Mesendoderm (in vitro differentiated cells): ENCODE measurements around the gene CNPY4. TPM values are rescaled to one million over a fixed set of nuclear protein-coding genes. Genes with fewer than 3 reads are reported as not detected.

Source experiments
- DNase-seq: peaks from one replicate; pipeline ENCODE4 v3.0.0; 2013
- H2AK5ac ChIP-seq: 2 replicates; pipeline ENCODE4 v1.6.1; 2013; ENCODE audit warnings: low read length, inconsistent platforms
- H2BK120ac ChIP-seq: 2 replicates; pipeline ENCODE4 v1.6.1; 2013; ENCODE audit warnings: low read depth, mild to moderate bottlenecking, low read length, moderate library complexity, mixed read lengths
- H2BK15ac ChIP-seq: replicated peaks from 2 replicates; pipeline ENCODE4 v1.6.1; 2013; ENCODE audit warnings: low read depth, mild to moderate bottlenecking, moderate library complexity
- H2BK5ac ChIP-seq: 2 replicates; pipeline ENCODE4 v1.6.1; 2013; ENCODE audit warnings: low read length, inconsistent platforms
- H3K18ac ChIP-seq: 2 replicates; pipeline ENCODE4 v1.6.1; 2013; ENCODE audit warnings: mild to moderate bottlenecking, low read length, mixed read lengths
- H3K23ac ChIP-seq: one replicate; pipeline ENCODE4 v1.6.1; 2013; ENCODE audit warnings: low read length
- H3K27ac ChIP-seq: 2 replicates; pipeline ENCODE4 v1.5.1; 2013; ENCODE audit warnings: low read depth, mild to moderate bottlenecking, inconsistent platforms, low read length, moderate library complexity
- H3K27me3 ChIP-seq: 2 replicates; pipeline ENCODE4 v1.6.1; 2013; ENCODE audit warnings: low read length, control low read depth, mild to moderate bottlenecking, inconsistent platforms; ENCODE audit not compliant: insufficient read depth, poor library complexity
- H3K36me3 ChIP-seq: 2 replicates; pipeline ENCODE4 v1.6.1; 2013; ENCODE audit warnings: low read length, inconsistent platforms; ENCODE audit not compliant: control insufficient read depth, insufficient read depth
- H3K4ac ChIP-seq: one replicate; pipeline ENCODE4 v1.6.1; 2013; ENCODE audit warnings: low read depth, mild to moderate bottlenecking, low read length, moderate library complexity
- H3K4me1 ChIP-seq: 2 replicates; pipeline ENCODE4 v1.6.1; 2013; ENCODE audit warnings: low read depth, low read length, inconsistent platforms; ENCODE audit not compliant: control insufficient read depth
- H3K4me2 ChIP-seq: 2 replicates; pipeline ENCODE4 v1.6.1; 2013; ENCODE audit warnings: low read length
- H3K4me3 ChIP-seq: 2 replicates; pipeline ENCODE4 v1.5.1; 2013; ENCODE audit warnings: mild to moderate bottlenecking, low read length
- H3K56ac ChIP-seq: one replicate; pipeline ENCODE4 v1.6.1; 2013; ENCODE audit warnings: low read length
- H3K79me1 ChIP-seq: 2 replicates; pipeline ENCODE4 v1.6.1; 2013; ENCODE audit warnings: low read length, inconsistent platforms
- H3K79me2 ChIP-seq: 2 replicates; pipeline ENCODE4 v1.6.1; 2013; ENCODE audit warnings: mild to moderate bottlenecking, low read length; ENCODE audit not compliant: control insufficient read depth, insufficient read depth
- H3K9ac ChIP-seq: 2 replicates; pipeline ENCODE4 v1.6.1; 2013; ENCODE audit warnings: low read length, inconsistent platforms
- H4K5ac ChIP-seq: one replicate; pipeline ENCODE4 v1.6.1; 2013; ENCODE audit warnings: low read length
- H4K8ac ChIP-seq: one replicate; pipeline ENCODE4 v1.6.1; 2013; ENCODE audit warnings: low read depth, mild to moderate bottlenecking, control low read depth, low read length, moderate library complexity
- WGBS: extraction: QIAGEN DNeasy Blood & Tissue Kit; methylation state at CpG from one replicate; pipeline ENCODE4 v1.1.7; 2013; ENCODE audit warnings: low lambda C conversion rate, missing lambda C conversion rate; ENCODE audit not compliant: insufficient coverage; ENCODE audit errors: extremely low coverage; 5-methylcytosine and 5-hydroxymethylcytosine counted together
- polyA plus RNA-seq, 2 experiments: library from polyadenylated mRNA; stranded (reverse); fragments of 200-250 nt; gene quantifications; one replicate each; pipeline ENCODE4 v1.2.3, GENCODE V29; 2013

Gene CNPY4
- 8.2 TPM for polyA plus RNA-seq (2013, experiment 1 of 2)
- 8.5 TPM for polyA plus RNA-seq (2013, experiment 2 of 2)

- WGBS, result no CpG with 5 or more reads among the region's 49 CpGs
- Histone ChIP-seq H2AK5ac (no peak within 1 kb of the TSS), H3K4me2 (peak within 1 kb of the TSS; percentile 89), H3K27me3 (no peaks in the 10 kb centered on the region), H3K23ac (no peak within 1 kb of the TSS), H2BK5ac (no peak within 1 kb of the TSS), H2BK15ac (no peak within 1 kb of the TSS), H3K4ac (peak within 1 kb of the TSS; percentile 56), H3K4me1 (peaks cover 4% of the 10 kb centered on the region), H3K27ac (no peak within 1 kb of the TSS), H4K5ac (no peak within 1 kb of the TSS), H3K18ac (no peak within 1 kb of the TSS), H3K4me3 (peak within 1 kb of the TSS; percentile 99), H3K56ac (peak within 1 kb of the TSS; percentile 100), H3K79me2 (peaks cover 3% of the 10 kb centered on the region), H4K8ac (no peak within 1 kb of the TSS), H3K36me3 (no peaks in the 10 kb centered on the region), H3K9ac (peak within 1 kb of the TSS; percentile 99), H3K79me1 (peaks cover 3% of the 10 kb centered on the region), H2BK120ac (no peak within 1 kb of the TSS)
- DNase-seq, result peak; percentile 97
Measured at GRCh38 chr7:100119072-100119969, at the start of gene CNPY4, which contains the start of gene TAF6. Gene CNPY4 (plus strand): TSS chr7:100119634. CDS start chr7:100119745, 111 bp downstream. Gene TAF6 (minus strand): TSS chr7:100119358. CDS start chr7:100114209, 5,149 bp downstream.

GRCh38 chr7:100069991-100070390 is 49.4 kb upstream of the CNPY4 start:
- Histone ChIP-seq H2AK5ac (no peak overlapping the region), H3K4me3 (peak overlapping the region; percentile 23), H3K4me1 (no peaks in the 10 kb centered on the region), H3K56ac (no peak overlapping the region), H3K9ac (no peak overlapping the region), H3K18ac (no peak overlapping the region), H3K27me3 (no peaks in the 10 kb centered on the region), H2BK15ac (no peak overlapping the region), H2BK5ac (no peak overlapping the region), H3K79me1 (peaks cover 1% of the 10 kb centered on the region), H4K8ac (no peak overlapping the region), H4K5ac (no peak overlapping the region), H3K23ac (no peak overlapping the region), H2BK120ac (no peak overlapping the region), H3K36me3 (peaks cover 41% of the 10 kb centered on the region), H3K4me2 (no peak overlapping the region), H3K4ac (no peak overlapping the region), H3K79me2 (no peaks in the 10 kb centered on the region), H3K27ac (no peak overlapping the region)
- no CpG with 5 or more reads among the region's 5 CpGs for WGBS
- DNase-seq, result no peak

GRCh38 chr7:100071018-100071723 is 48.3 kb upstream of the CNPY4 start:
- Histone ChIP-seq H2BK15ac (no peak overlapping the region), H3K23ac (no peak overlapping the region), H3K4me3 (peak overlapping the region; percentile 31), H3K79me1 (peaks cover 9% of the 10 kb centered on the region), H3K56ac (no peak overlapping the region), H4K5ac (no peak overlapping the region), H2AK5ac (no peak overlapping the region), H2BK120ac (no peak overlapping the region), H3K27me3 (no peaks in the 10 kb centered on the region), H3K4me1 (no peaks in the 10 kb centered on the region), H4K8ac (no peak overlapping the region), H3K18ac (no peak overlapping the region), H3K36me3 (peaks cover 49% of the 10 kb centered on the region), H3K27ac (no peak overlapping the region), H3K4me2 (no peak overlapping the region), H3K9ac (no peak overlapping the region), H3K4ac (no peak overlapping the region), H2BK5ac (no peak overlapping the region), H3K79me2 (no peaks in the 10 kb centered on the region)
- no CpG with 5 or more reads among the region's 11 CpGs for WGBS
- peak; percentile 34 for DNase-seq

- H3K36me3 ChIP-seq, result peaks cover 50% of the 10 kb centered on the region
- no peak overlapping the region for H3K4me2 ChIP-seq
- H4K8ac ChIP-seq, result no peak overlapping the region
- no peak overlapping the region for H2BK15ac ChIP-seq
- H3K18ac ChIP-seq, result no peak overlapping the region
- H3K23ac ChIP-seq, result no peak overlapping the region
- peaks cover 11% of the 10 kb centered on the region for H3K79me1 ChIP-seq
- no peaks in the 10 kb centered on the region for H3K4me1 ChIP-seq
- no CpG with 5 or more reads among the region's 10 CpGs for WGBS
- no peak overlapping the region for H3K56ac ChIP-seq
- DNase-seq, result no peak
- peak overlapping the region; percentile 2 for H3K4me3 ChIP-seq
- no peak overlapping the region for H3K4ac ChIP-seq
- no peak overlapping the region for H3K9ac ChIP-seq
- H2BK5ac ChIP-seq, result no peak overlapping the region
- H4K5ac ChIP-seq, result no peak overlapping the region
- no peak overlapping the region for H3K27ac ChIP-seq
- no peak overlapping the region for H2BK120ac ChIP-seq
- peaks cover 5% of the 10 kb centered on the region for H3K79me2 ChIP-seq
- H2AK5ac ChIP-seq, result no peak overlapping the region
- no peaks in the 10 kb centered on the region for H3K27me3 ChIP-seq
Measured at GRCh38 chr7:100072462-100072861, 47.0 kb upstream of the CNPY4 start.

- Histone ChIP-seq H3K4me2 (no peak overlapping the region), H3K27me3 (no peaks in the 10 kb centered on the region), H3K4me3 (no peak overlapping the region), H3K23ac (no peak overlapping the region), H3K79me2 (peaks cover 23% of the 10 kb centered on the region), H3K27ac (no peak overlapping the region), H3K9ac (no peak overlapping the region), H3K4me1 (no peaks in the 10 kb centered on the region), H3K18ac (no peak overlapping the region), H3K79me1 (peaks cover 17% of the 10 kb centered on the region), H2BK15ac (no peak overlapping the region), H2BK120ac (no peak overlapping the region), H4K5ac (no peak overlapping the region), H2AK5ac (no peak overlapping the region), H4K8ac (no peak overlapping the region), H3K4ac (no peak overlapping the region), H2BK5ac (no peak overlapping the region), H3K56ac (no peak overlapping the region), H3K36me3 (peaks cover 53% of the 10 kb centered on the region)
- DNase-seq, result no peak
- no CpG with 5 or more reads among the region's 7 CpGs for WGBS
Measured at GRCh38 chr7:100074841-100075240, 44.6 kb upstream of the CNPY4 start.
